SW 1271 (cell line): ENCODE results near the gene CEP112.

ENCODE experiments used
- DNase-seq, 2 experiments: peaks; one replicate each; lab custom pipeline; 2025; lab: John Stamatoyannopoulos, UW

CEP112 gene

GRCh38 chr17:66211047-66211810 is 19.3 kb upstream of the CEP112 start:
- no peak for DNase-seq

- no peak for DNase-seq
These were observed 18.3 kb upstream of the CEP112 start for GRCh38 chr17:66210208-66210574.

GRCh38 chr17:66207936-66208335 is 16.0 kb upstream of the CEP112 start:
- no peak for DNase-seq

GRCh38 chr17:66203274-66204015 is 11.5 kb upstream of the CEP112 start:
- DNase-seq: no peak

GRCh38 chr17:66200685-66201092 is 8.8 kb upstream of the CEP112 start:
- DNase-seq: peak in 1 of 2 experiments; percentile 52

- DNase-seq: no peak
These were observed 6.3 kb upstream of the CEP112 start for GRCh38 chr17:66198242-66198641.

- DNase-seq: no peak
These were observed 400 bp upstream of the CEP112 start for GRCh38 chr17:66192378-66192687.

GRCh38 chr17:66190738-66191592 is 968 bp downstream of the CEP112 start:
- DNase-seq: no peak

- no peak for DNase-seq
These were observed 4.2 kb downstream of the CEP112 start for GRCh38 chr17:66187718-66188117.

- DNase-seq: no peak
These were observed 6.1 kb downstream of the CEP112 start for GRCh38 chr17:66185862-66186261.

GRCh38 chr17:66184392-66184791 is 7.5 kb downstream of the CEP112 start:
- DNase-seq: no peak

GRCh38 chr17:66183529-66183928 is 8.4 kb downstream of the CEP112 start:
- no peak for DNase-seq

GRCh38 chr17:66178642-66179041 is 13.3 kb downstream of the CEP112 start:
- no peak for DNase-seq

- no peak for DNase-seq
These were observed 14.9 kb downstream of the CEP112 start for GRCh38 chr17:66177048-66177447.

- DNase-seq: no peak
These were observed 16.0 kb downstream of the CEP112 start for GRCh38 chr17:66175892-66176291.

- DNase-seq: no peak
These were observed 19.2 kb downstream of the CEP112 start for GRCh38 chr17:66172691-66173223.

- DNase-seq: no peak
These were observed 19.8 kb downstream of the CEP112 start for GRCh38 chr17:66172144-66172543.

- no peak for DNase-seq
These were observed 20.2 kb downstream of the CEP112 start for GRCh38 chr17:66171692-66172091.

GRCh38 chr17:66171172-66171571 is 20.8 kb downstream of the CEP112 start:
- no peak for DNase-seq

- DNase-seq: no peak
These were observed 22.1 kb downstream of the CEP112 start for GRCh38 chr17:66169839-66170238.

GRCh38 chr17:66167189-66167815 is 24.6 kb downstream of the CEP112 start:
- DNase-seq: no peak

GRCh38 chr17:66165537-66166123 is 26.3 kb downstream of the CEP112 start:
- DNase-seq: peak; percentile 2 to 53
